Sigmoid colon (tissue), 3 donors: ENCODE results near the gene GDA.

Experiments used
- CTCF ChIP-seq, 4 experiments: fragments of 450-650 bp in 3 of 4; fragments of 200-600 bp in 1 of 4; IDR thresholded peaks; one replicate each; pipeline ENCODE4 v1.5.1; 2016 to 2019; ENCODE audit warnings: antibody characterized with exemption in 4 of 4, mild to moderate bottlenecking in 3 of 4, moderate library complexity in 2 of 4
- POLR2A ChIP-seq, 2 donors: fragments of 450-650 bp; IDR thresholded peaks; one replicate each; pipeline ENCODE4 v1.6.1; 2016; ENCODE audit warnings: antibody characterized with exemption in 2 of 2, mild to moderate bottlenecking in 2 of 2, moderate library complexity in 2 of 2

- TF ChIP-seq CTCF (IDR thresholded peaks at IDR 0.05) (no peak), POLR2A (IDR thresholded peaks at IDR 0.05) (no peak)
These were observed 98.3 kb downstream of the GDA start for GRCh38 chr9:72247549-72247948.
